Stomach (tissue), 19 donors: ENCODE measurements around the gene TRIM49B. TPM values are rescaled to one million over a fixed set of nuclear protein-coding genes. Genes with fewer than 3 reads are reported as not detected.
"Not testable (repeated sequence)": the region's sequence is repeated elsewhere in the genome, so short reads cannot be mapped to it uniquely, and the experiment has no call there.

ENCODE experiments used
- DNase-seq, 2 donors: peaks; one replicate each; pipeline versions ENCODE4 v3.0.0 to v3.0.0-alpha.2; 2013 to 2019
- H3K27ac ChIP-seq, 5 donors: fragments of 200-600 bp in 4 of 5; sonication (generic) in 4 of 5; one replicate each; pipeline ENCODE4 v1.5.1; 2013 to 2019; ENCODE audit warnings: mild to moderate bottlenecking in 1 of 5, moderate library complexity in 1 of 5
- H3K27me3 ChIP-seq, 3 donors: fragments of 200-600 bp; sonication (generic); one replicate each; pipeline ENCODE4 v1.5.1; 2017 to 2019; ENCODE audit warnings: mixed run types in 1 of 3
- H3K36me3 ChIP-seq, 4 donors: fragments of 200-600 bp; sonication (generic); 1 replicate in 3 of 4; 2 replicates in 1 of 4; pipeline ENCODE4 v1.5.1; 2016 to 2019
- H3K4me1 ChIP-seq, 4 donors: fragments of 200-600 bp; sonication (generic); one replicate each; pipeline ENCODE4 v1.5.1; 2016 to 2019
- H3K4me3 ChIP-seq, 4 donors: fragments of 200-600 bp; sonication (generic) in 3 of 4; one replicate each; pipeline ENCODE4 v1.5.1; 2016 to 2019; ENCODE audit warnings: mild to moderate bottlenecking in 1 of 4
- H3K9me3 ChIP-seq, 4 donors: fragments of 200-600 bp; sonication (generic); one replicate each; pipeline ENCODE4 v1.5.1; 2016 to 2019
- WGBS, 5 donors: extraction: QIAGEN DNeasy Blood & Tissue Kit in 3 of 5; methylation state at CpG; one replicate each; pipeline versions ENCODE4 v1.1.5 to v1.1.7; 2013 to 2018; 5-methylcytosine and 5-hydroxymethylcytosine counted together
- intact Hi-C: fragments of 100-400 bp; cut with DNase I; formaldehyde crosslinking; loops from one replicate; pipeline ENCODE4 v1.15.1; 2023; ENCODE audit warnings: low total_unique reads
- long read RNA-seq, 10 donors: transcript quantifications; one replicate each; lab custom pipeline, GENCODE V29; 2026
- polyA plus RNA-seq, 3 donors: library from polyadenylated mRNA; stranded (reverse); fragments of 200-250 nt; gene quantifications; one replicate each; pipeline ENCODE4 v1.2.3, GENCODE V29; 2013
- small RNA-seq, 4 donors: library from RNA; depleted of rRNA; stranded (forward); fragments of <200 nt; gene quantifications; one replicate each; pipeline ENCODE3, GENCODE V24; 2016
- total RNA-seq, 5 donors: library from RNA; depleted of rRNA; stranded (reverse); fragments of >200 nt; gene quantifications; one replicate each; pipeline versions ENCODE4 v1.1.0 to v1.2.3, GENCODE V29; 2014 to 2016
- donor health status: healthy with polysubstance abuse.
- donor health status: Bipolar disorder and iron deficiency.
- donor health status: healthy.

The TRIM49B gene, protein sequence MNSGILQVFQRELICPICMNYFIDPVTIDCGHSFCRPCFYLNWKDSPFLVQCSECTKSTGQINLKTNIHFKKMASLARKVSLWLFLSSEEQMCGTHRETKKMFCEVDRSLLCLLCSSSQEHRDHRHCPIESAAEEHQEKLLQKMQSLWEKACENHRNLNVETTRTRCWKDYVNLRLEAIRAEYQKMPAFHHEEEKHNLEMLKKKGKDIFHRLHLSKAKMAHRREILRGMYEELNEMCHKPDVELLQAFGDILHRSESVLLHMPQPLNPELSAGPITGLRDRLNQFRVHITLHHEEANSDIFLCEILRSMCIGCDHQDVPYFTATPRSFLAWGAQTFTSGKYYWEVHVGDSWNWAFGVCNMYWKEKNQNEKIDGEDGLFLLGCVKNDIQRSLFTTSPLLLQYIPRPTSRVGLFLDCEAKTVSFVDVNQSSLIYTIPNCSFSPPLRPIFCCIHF
- total RNA-seq (not detected), polyA plus RNA-seq (not detected)
- long read RNA-seq, donor 1, result 0 reads
- long read RNA-seq, donor 2, result 0 reads
- long read RNA-seq, donor 3, result 0 reads
- long read RNA-seq, donor 4, result 0 reads
- long read RNA-seq, donor 5, result 0 reads
- long read RNA-seq, donor 6, result 0 reads
- long read RNA-seq, donor 7, result 0 reads
- long read RNA-seq, donor 8, result 0 reads
- long read RNA-seq, donor 9, result 0 reads
- long read RNA-seq, donor 10, result 0 reads

DNA sequence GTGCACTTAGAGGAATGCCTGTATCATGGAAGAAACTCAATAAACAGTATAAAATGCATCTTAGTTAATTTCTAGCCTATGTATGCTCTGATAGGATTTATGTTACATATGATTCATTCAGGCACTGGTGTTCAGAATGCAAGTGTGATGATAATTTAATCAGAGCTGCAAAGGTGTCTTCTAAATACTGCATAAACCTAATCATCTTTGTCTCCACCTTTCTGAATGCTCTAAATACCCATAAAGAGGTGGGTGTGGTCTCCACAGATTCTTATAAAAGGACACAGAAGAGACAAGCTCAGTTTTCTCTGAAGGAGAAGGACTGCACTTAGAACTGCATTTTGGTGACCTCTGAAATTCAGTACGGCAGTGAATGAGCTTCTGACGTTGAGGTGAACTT is at the start of gene TRIM49B:
Gene TRIM49B, plus strand, starts transcription at position 301 of the 400 bp plus-strand sequence. CDS start 2,777 bp downstream, outside the sequence.
- H3K4me3 ChIP-seq, DNase-seq, H3K27ac ChIP-seq, H3K27me3 ChIP-seq, H3K4me1 ChIP-seq, H3K9me3 ChIP-seq, H3K36me3 ChIP-seq, intact Hi-C loops: not testable (repeated sequence)
- WGBS, 5 donors, result 34 to 50% (median 38%) methylated on average over 2 of the region's 2 CpGs

DNA sequence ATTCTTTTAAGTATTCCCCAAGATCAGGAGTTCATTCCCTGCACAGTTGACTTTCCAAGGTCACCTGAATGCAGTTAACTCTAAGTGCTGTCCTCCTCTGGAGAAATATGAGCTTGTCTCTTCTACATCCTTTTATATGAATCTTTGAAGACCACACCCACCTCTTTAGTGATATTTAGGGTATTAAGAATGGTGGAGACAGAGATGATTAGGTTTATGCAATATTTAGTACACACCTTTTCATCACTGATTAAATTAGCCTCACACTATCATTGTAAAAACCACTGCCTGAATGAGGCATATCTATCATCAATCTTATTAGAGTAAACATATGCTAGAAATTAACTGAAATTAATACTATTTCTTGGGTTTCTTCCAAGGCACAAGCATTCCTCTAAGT is 44.8 kb upstream of the TRIM49B start, which contains the start of gene TRIM51G:
Gene TRIM51G, minus strand, starts transcription at position 101 of the 400 bp plus-strand sequence. CDS start 2,190 bp downstream, outside the sequence.
- H3K9me3 ChIP-seq, H3K4me3 ChIP-seq, DNase-seq, intact Hi-C loops, H3K36me3 ChIP-seq, H3K27ac ChIP-seq, H3K27me3 ChIP-seq, H3K4me1 ChIP-seq: not testable (repeated sequence)

DNA sequence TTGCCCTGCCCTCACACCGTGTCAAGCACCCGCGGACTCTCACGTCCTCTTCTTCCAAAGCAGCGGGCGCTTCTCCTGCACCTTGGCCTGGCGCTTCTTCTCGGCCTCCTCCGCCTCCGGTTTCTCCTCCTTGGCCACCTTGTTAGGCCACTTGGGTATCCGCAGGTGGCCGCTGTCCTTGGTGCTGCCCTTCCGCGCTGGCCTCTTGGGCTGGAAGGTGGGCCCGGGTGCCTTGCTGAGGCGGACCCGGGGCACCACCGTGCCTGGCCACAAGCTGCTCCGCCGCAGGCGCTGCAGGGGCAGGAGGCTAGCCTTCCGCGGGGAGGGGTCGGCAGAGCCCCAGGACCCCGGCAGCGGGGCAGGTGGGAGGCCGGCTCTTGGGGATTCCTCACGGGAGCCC is 19.6 kb downstream of the TRIM49B start:
- H3K4me3 ChIP-seq, H3K27ac ChIP-seq, H3K27me3 ChIP-seq, DNase-seq, intact Hi-C loops, H3K36me3 ChIP-seq, H3K4me1 ChIP-seq: not testable (repeated sequence)
- peaks cover 0 to 25% (median 20%) of the 10 kb centered on the region in 4 donors for H3K9me3 ChIP-seq
- 42 to 67% (median 47%) methylated on average over 12 to 26 of the region's 28 CpGs for WGBS, 5 donors

DNA sequence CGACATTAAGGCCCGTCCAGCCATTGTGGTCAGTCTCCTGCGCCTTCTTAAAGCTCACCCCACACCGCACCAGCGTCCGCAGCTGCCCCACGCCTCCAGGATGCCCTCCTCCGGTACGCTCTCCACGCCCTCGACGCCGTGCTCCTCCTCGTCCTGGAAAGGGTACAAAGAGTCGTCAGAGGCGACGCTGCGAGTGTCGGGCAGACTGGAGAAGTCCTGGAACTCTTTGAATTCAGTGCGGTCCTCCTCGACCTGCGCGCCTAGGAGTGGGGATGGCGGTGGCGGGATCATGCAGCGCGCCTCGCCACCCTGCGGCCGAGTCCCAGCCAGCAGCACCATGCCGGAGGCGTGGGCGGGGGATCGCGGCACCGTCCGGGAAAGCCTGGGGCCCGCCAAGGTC is 21.2 kb downstream of the TRIM49B start:
- WGBS, 5 donors, result 56 to 86% (median 60%) methylated on average over 24 to 38 of the region's 38 CpGs

DNA sequence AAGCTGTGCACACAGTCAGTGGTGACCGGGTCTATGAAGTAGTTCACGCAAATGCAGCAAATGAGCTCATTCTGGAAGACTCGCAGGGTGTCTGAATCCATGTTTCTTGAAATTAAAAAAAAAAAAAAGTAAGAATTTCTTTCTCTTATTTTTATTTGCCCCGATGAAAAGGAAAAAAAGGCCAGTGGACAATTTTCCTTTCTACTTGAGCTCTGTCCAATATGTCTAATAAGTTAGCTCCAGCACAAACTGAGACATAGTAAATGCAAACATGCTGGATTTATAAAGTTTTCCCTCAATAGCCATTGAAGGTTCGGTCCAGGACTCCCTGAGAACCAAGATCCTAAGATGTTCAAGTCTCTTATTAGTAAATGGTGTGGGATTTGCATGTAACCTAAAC is 30.4 kb downstream of the TRIM49B start, which contains the start of gene TRIM64C:
Gene TRIM64C, minus strand, starts transcription at position 101 of the 400 bp plus-strand sequence. Its CDS starts 0 bp downstream, at position 101.
- 79 to 87% (median 81%) methylated on average over 5 of the region's 5 CpGs for WGBS, 5 donors
- intact Hi-C loops, H3K36me3 ChIP-seq, H3K27ac ChIP-seq, H3K4me3 ChIP-seq, H3K4me1 ChIP-seq, H3K27me3 ChIP-seq, DNase-seq, H3K9me3 ChIP-seq: not testable (repeated sequence)

More for the DNA sequence above, 21.2 kb downstream of the TRIM49B start:
- H3K27me3 ChIP-seq, DNase-seq, H3K4me3 ChIP-seq, intact Hi-C loops, H3K4me1 ChIP-seq, H3K36me3 ChIP-seq, H3K27ac ChIP-seq: not testable (repeated sequence)
- peaks cover 0 to 25% (median 20%) of the 10 kb centered on the region in 4 donors for H3K9me3 ChIP-seq

DNA sequence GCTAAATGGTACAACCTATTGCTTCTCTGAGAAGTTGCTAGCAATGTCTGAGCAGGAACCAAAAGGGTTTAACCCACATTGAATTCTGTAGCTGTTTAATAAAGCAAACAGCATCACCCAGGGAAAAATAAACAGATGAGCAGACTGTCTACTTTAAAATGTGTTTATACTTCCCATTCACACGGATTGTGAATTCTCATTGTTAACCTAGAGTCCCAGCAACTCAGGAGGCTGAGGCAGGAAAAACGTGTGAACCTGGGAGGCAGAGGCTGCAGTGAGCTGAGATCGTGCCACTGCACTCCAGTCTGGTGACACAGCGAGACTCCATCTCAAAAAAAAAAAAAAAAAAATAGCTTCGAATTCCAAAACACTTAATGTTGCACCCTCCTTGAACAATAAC is 41.3 kb downstream of the TRIM49B start:
- DNase-seq, H3K4me1 ChIP-seq, H3K27ac ChIP-seq, H3K9me3 ChIP-seq, intact Hi-C loops, H3K4me3 ChIP-seq, H3K27me3 ChIP-seq, H3K36me3 ChIP-seq: not testable (repeated sequence)
- 55 to 61% (median 56%) methylated on average over 5 of the region's 5 CpGs for WGBS, 5 donors

Small RNAs within 50 kb of the gene (small RNA-seq; reads per million reads assigned to genes)
- gene AC084851.1, result 0 reads per million in 4 donors

Other genes starting within 250 kb of the TRIM49B start
- gene TRIM51G, start 44.9 kb upstream of the TRIM49B start, total RNA-seq, result not detected
- gene TRIM51G, start 44.9 kb upstream of the TRIM49B start, polyA plus RNA-seq, result not detected
- not detected for gene TRIM64C, start 30.3 kb downstream of the TRIM49B start, total RNA-seq
- not detected for gene TRIM64C, start 30.3 kb downstream of the TRIM49B start, polyA plus RNA-seq
- gene FOLH1, start 179.8 kb downstream of the TRIM49B start, total RNA-seq, result 10 to 100 TPM in 2 of 5 donors, not detected in 3; 10.6 to 50.0 TPM
- under 1 TPM in 1 of 3 donors, not detected in 2; 0.98 TPM for gene FOLH1, start 179.8 kb downstream of the TRIM49B start, polyA plus RNA-seq